ENCODE results near the gene PIEZO2.

PIEZO2 gene

GRCh38 chr18:11113046-11113548, 36.3 kb downstream of the PIEZO2 start:
- DNase-seq (ENCODE audit: low read depth, low spot score) = no peak

DNA sequence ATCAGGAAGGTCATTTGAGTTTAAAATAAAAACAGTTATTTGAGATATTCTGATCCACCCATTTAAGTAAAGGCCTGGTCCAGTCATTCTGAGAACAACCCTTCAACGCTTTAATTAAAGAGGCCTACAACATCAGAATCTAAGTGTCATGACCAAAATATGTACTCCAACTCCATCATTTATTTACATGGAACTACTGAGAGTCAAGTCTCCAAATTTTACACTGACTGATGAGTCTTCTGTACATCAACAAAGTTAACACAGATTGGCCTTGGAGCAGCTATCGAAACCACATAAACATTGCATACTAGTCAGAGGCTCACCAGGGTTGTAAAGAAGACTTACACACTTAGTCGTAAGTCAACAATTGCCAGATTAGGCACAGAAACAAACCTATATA, 37.1 kb downstream of the PIEZO2 start:
- no peak for DNase-seq (ENCODE audit: low read depth, low spot score)

DNA sequence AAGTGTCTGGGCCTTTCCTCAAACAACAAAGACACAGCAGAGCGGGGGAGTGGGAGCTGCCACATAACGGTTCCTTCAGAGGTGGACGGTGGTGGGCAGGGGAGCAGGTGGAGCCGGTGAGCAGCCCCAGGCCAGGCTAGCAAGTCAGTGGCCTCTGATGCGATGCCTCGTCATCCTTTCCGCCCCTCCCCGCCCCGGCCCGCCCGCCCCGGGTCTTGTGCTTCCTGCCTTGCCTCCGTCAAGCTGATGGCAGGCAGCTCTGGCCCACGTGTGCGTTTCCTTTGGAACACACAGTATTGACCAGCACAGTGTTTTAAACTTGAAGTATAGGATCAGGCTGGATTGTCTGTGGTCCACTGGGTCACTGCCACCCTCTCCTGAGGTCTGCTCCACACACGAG, 38.9 kb downstream of the PIEZO2 start:
- no peak for DNase-seq (ENCODE audit: low read depth, low spot score)

DNA sequence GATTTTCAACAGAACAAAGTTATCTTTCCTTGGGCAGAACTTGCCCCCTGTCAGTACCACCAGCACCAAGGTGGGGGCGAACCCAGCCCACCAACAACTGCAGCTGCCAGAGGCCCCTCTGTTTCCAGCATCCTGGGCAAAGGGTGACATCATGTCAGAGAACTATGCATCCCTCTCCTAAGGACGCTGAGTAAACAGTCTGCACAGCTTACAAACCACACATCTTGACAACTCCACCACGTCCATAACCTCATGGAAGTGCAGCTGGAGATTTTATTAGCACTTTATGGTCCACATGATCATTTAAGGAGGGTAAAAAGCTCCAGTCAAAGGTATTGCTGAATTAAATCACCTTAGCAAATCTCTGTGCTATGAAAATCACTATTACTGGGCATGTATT, 40.4 kb downstream of the PIEZO2 start:
- no peak for DNase-seq (ENCODE audit: low read depth, low spot score)

DNA sequence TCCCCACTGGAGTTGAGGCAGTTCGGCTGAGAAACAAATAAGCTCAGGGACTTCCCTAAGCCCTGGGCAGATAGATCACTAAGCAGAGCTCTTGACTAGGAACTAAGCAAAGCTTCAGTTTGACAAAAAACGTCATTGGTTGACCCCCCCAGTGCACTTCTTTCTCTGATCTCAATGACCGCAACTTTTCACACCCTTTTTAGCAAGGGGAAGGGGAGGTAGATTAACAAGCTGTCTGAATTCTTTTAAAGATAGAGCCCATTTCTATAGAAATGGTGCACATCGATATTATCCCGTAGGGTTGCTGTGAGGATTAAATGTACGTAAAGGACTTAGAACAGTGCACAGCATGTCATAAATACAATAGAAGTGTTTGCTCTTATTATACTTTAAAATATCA, 42.5 kb downstream of the PIEZO2 start:
- no peak for DNase-seq (ENCODE audit: low read depth, low spot score)

DNA sequence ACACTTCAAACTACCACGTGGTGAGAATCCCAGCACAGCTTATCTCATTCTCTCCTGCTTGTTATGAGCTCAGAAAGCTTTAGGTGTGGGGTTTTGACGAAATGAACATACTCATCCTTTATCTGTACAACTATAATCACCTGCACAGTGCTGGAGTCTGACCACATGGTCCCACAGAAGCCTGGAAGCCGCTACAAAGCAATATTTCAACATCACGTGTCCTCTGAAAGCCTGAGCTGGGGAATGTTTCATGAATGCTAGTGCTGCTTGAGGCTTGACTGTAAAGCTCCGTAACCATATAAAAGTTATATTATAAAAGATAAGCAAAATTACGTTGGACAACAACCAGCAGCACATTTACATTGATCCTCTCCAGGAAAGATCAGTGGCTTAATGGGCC, 43.9 kb downstream of the PIEZO2 start:
- DNase-seq (ENCODE audit: low read depth, low spot score) = no peak

- no peak for DNase-seq (ENCODE audit: low read depth, low spot score)
Observed at GRCh38 chr18:11104307-11104706, 45.1 kb downstream of the PIEZO2 start.

GRCh38 chr18:11096839-11097750, 52.3 kb downstream of the PIEZO2 start:
- no peak for DNase-seq (ENCODE audit: low read depth, low spot score)

DNA sequence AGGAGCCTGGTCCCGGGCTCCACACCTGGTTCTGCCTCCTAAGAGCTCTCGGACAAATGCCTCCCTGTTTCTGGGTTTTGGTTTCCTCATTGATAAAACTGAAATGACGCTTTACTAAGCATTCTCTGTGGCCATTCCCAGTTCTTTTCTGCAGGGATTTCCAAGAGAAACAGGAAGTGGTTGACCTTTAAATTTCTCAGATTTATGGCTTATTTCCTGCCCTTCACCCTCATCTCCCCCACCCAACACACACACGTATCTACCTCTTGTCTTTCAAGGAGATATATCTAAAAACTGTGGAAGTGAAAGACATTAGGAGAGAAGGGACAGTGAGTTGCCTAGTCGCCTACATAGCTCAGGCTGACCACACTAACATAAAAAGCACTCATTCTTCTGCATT, 53.0 kb downstream of the PIEZO2 start:
- DNase-seq (ENCODE audit: low read depth, low spot score) = no peak

- no peak for DNase-seq (ENCODE audit: low read depth, low spot score)
Observed at GRCh38 chr18:11095674-11096293, 53.6 kb downstream of the PIEZO2 start.

- no peak for DNase-seq (ENCODE audit: low read depth, low spot score)
Observed at GRCh38 chr18:11095211-11095610, 54.2 kb downstream of the PIEZO2 start.

DNA sequence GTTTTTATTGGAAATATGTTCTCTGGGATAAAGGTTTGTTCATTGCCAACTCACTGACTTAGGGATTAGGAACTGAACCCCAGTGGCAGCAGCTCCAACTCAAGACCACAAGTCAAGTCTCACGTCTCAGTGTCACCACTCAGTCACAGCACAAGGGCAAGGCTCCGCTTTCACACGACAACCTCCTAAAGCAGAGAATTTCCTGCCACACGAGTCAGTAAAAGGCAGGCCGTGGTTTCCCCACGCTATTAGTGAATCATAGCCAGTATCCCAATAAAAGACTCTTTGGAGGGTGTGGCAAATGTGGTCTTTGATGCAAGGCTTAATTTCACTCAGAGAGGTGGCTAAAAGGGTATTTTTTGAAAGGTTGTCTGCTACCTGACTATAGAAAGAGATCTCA, 57.6 kb downstream of the PIEZO2 start:
- no peak for DNase-seq (ENCODE audit: low read depth, low spot score)

GRCh38 chr18:11089931-11090715, 59.2 kb downstream of the PIEZO2 start:
- no peak for DNase-seq (ENCODE audit: low read depth, low spot score)

DNA sequence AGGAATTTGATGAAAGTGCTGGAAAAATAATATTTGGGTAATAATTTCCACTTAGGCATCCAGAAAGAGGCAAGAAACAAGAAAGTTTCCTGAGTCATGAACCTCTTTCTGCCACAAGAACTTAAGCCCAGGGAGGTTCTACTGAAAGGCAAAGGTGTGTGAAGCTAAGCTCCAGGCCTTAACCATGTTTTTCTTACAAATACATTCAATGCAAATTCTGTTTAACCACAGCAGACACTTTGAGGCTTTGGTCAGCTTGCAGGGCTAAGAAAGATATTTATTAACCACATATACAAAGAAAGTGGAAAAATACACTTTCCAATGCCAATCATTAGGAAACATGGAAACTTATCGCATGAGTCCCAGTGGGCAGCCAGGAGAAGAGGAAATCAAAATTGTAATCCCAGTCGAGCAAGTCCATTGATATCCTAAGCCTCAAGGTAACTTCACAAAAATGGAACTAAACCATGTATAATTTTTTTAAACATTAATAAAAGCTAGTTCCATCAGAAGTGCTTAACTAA, 68.3 kb downstream of the PIEZO2 start:
- DNase-seq (ENCODE audit: low read depth, low spot score) = no peak

- no peak for DNase-seq (ENCODE audit: low read depth, low spot score)
Observed at GRCh38 chr18:11078491-11078890, 70.9 kb downstream of the PIEZO2 start.

DNA sequence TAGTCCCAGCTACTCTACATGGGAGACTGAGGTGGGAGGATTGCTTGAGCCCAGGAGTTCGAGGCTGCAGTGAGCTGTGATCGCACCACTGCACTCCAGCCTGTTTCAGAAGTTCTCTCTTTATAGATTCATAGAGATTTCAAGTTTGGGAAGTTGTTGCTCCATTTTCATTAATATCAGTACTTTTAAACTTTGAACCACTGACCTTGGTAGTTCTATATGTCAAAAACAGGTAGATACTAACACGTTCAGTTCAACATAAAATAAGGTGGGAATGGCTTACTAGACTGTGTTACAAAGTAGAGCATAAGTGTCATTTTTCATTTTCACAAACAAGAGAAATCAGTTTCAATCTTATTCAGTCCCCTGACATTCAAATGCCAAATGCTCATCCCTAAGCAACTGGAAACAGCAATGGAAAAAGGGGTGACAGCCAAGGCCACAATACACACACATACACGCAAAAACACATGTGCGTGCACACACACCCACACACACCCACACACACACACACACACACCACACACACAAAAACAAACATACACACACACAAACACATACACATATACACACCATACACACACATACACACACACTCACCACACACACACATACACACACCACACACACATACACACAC, 71.7 kb downstream of the PIEZO2 start:
- DNase-seq (ENCODE audit: low read depth, low spot score) = no peak

DNA sequence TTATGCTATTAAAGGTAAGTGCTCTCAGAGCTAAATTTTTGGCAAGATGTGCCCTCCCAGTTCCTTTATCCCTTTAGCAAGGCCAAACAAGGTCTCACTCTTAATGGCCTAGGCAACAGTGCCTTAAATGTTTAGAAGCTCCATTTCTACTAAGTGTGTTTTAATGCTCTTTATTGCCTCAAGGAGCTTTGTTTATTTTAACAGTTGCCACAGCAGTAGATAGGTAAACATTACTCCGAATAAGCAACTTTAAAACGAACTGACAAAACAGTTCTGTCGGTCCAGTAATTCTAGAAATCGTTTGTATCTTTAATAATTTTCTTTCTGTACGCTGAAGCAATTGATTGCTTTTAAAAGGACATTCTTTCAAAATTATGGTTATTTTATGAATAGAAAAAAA, 74.5 kb downstream of the PIEZO2 start:
- DNase-seq (ENCODE audit: low read depth, low spot score) = no peak

- DNase-seq (ENCODE audit: low read depth, low spot score) = no peak
Observed at GRCh38 chr18:11073971-11074370, 75.4 kb downstream of the PIEZO2 start.

- no peak for DNase-seq (ENCODE audit: low read depth, low spot score)
Observed at GRCh38 chr18:11072632-11073031, 76.7 kb downstream of the PIEZO2 start.

DNA sequence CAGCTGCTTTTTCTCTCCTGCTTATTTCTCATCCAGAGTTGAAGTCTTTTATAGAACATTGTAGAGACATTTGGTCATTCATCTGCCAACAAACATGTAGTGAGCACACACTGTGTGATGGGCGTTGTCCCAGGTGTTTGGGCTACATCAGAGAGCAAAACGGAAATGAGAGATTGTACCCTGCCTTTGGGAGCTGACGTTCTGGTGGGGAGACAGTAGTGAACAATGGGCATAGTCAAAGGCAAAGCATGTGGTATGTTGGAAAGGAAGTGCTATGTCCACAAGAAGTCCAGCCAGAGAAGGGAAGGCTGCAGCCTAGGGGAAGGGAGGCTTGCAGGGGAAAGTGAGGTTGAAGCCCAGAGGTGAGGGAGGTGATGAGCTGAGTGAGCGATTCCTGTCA, 78.1 kb downstream of the PIEZO2 start:
- DNase-seq (ENCODE audit: low read depth, low spot score) = no peak

GRCh38 chr18:11070593-11070992, 78.8 kb downstream of the PIEZO2 start:
- DNase-seq (ENCODE audit: low read depth, low spot score) = no peak

- DNase-seq (ENCODE audit: low read depth, low spot score) = no peak
Observed at GRCh38 chr18:11066038-11066437, 83.3 kb downstream of the PIEZO2 start.

Data from smooth muscle cell of the brain vasculature (primary cell).